Peyer's patch (tissue), 4 donors: ENCODE results near the gene CCNYL1.

Source experiments
- POLR2A ChIP-seq, 2 donors: fragments of 450-650 bp; IDR thresholded peaks; one replicate each; pipeline ENCODE4 v1.5.1; 2017; ENCODE audit warnings: antibody characterized with exemption in 2 of 2, mild to moderate bottlenecking in 2 of 2, moderate library complexity in 2 of 2
- TF ChIP-seq, protein P1 (sequence below), 6 experiments: fragments of 450-650 bp in 4 of 6; fragments of 200-600 bp in 2 of 6; sonication (generic) in 1 of 6; IDR thresholded peaks; one replicate each; pipeline ENCODE4 v1.5.1; 2017 to 2019; ENCODE audit warnings: antibody characterized with exemption in 6 of 6, mild to moderate bottlenecking in 3 of 6, moderate library complexity in 1 of 6

DNA sequence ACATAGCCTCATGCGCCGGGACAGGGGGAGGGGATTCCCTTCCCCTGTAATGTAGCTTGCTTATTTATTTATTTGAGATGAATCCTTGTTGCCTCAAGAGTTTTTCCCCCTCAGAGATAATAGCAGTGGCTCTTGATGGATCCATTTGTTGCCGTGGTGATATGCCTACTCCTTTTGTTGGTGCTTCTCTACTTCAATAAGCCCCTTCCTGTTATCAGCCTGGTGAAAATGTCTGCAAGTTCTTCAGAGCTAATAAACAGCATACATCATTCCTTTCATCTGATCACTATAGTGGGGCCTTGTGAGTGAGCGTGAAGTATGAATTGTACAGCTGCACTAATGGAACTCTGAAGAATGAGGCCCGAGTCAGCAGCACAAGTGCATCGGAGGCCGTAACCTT lies 38.9 kb downstream of the CCNYL1 start:
- no peak for TF ChIP-seq POLR2A (IDR thresholded peaks at IDR 0.05)
- TF ChIP-seq, protein P1, sequence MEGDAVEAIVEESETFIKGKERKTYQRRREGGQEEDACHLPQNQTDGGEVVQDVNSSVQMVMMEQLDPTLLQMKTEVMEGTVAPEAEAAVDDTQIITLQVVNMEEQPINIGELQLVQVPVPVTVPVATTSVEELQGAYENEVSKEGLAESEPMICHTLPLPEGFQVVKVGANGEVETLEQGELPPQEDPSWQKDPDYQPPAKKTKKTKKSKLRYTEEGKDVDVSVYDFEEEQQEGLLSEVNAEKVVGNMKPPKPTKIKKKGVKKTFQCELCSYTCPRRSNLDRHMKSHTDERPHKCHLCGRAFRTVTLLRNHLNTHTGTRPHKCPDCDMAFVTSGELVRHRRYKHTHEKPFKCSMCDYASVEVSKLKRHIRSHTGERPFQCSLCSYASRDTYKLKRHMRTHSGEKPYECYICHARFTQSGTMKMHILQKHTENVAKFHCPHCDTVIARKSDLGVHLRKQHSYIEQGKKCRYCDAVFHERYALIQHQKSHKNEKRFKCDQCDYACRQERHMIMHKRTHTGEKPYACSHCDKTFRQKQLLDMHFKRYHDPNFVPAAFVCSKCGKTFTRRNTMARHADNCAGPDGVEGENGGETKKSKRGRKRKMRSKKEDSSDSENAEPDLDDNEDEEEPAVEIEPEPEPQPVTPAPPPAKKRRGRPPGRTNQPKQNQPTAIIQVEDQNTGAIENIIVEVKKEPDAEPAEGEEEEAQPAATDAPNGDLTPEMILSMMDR (IDR thresholded peaks at IDR 0.05): no peak
